GM12872 (cell line): ENCODE data around the gene KIRREL3.

Source experiments
- CTCF ChIP-seq: IDR thresholded peaks from 3 replicates; pipeline ENCODE4 v1.5.1; 2011; ENCODE audit warnings: low read depth, mild to moderate bottlenecking, low read length, moderate library complexity; ENCODE audit not compliant: insufficient read depth

KIRREL3 gene

DNA sequence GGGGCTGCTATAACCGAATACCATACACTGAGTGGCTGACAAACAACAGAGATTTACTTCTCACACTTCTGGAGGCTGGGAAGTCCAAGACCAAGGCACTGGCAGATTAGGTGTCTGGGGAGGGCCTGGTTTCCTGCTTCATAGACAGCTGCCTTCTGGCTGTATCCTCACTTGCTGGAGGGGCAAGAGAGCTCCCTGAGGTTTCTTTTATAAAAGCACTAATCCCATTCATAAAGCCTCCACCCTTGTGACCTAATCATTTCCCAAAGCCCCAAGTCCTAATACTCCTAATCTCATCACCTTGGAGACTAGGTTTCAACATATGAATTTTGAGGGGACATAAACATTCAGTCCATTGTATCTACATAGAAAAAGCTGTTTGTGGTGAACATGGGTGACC, 131.8 kb downstream of the KIRREL3 start:
- no peak for TF ChIP-seq CTCF

DNA sequence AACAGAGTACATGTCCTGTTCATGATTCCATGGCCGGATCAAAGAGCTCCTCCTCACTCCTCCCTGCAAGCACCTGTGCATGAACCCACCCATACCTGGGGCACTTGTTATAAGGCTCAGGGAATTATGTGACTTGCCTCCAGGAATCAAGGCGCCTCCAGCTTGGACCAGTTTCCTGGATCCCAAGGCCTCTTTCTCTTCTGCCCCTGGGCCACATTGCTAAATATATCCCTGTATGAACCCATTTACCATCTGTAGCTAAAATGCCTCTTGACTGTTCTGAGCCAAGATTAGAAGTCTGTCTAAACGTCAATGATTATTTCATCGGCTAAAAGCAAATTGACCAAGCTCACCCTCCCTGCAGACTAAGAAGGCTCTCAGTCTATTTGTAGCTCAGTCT, 135.6 kb downstream of the KIRREL3 start:
- no peak for TF ChIP-seq CTCF

DNA sequence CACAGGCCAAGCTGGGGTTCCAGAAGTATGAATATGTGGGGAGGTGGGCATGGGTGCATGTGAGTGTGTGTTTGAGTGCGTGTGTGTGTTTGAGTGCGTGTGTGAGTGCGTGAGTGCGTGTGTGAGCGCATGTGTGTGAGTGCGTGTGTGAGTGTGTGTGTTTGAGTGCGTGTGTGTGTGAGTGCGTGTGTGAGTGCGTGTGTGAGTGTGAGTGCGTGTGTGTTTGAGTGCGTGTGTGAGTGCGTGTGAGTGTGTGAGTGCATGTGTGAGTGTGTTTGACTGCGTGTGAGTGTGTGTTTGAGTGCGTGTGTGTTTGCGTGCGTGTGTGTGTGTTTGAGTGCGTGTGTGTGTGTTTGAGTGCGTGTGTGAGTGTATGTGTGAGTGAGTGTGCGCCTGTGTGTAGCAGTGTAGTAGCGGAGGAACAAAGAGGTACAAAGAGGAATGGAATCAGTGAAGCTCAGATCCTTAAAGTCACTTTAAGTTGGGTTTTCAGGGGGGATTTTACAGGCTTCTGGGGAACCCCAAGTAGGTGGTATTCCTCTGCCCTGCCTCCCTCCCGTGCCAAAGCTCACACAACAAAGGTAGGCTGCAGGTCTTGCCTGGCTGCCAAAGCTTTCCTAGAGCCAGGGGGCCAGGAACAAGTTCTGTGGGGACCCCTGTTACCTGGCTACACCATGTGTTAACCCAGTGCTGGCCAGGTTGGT, 137.1 kb downstream of the KIRREL3 start:
- no peak for TF ChIP-seq CTCF

GRCh38 chr11:126862664-126863243, 137.8 kb downstream of the KIRREL3 start:
- TF ChIP-seq CTCF: peak; percentile 50

DNA sequence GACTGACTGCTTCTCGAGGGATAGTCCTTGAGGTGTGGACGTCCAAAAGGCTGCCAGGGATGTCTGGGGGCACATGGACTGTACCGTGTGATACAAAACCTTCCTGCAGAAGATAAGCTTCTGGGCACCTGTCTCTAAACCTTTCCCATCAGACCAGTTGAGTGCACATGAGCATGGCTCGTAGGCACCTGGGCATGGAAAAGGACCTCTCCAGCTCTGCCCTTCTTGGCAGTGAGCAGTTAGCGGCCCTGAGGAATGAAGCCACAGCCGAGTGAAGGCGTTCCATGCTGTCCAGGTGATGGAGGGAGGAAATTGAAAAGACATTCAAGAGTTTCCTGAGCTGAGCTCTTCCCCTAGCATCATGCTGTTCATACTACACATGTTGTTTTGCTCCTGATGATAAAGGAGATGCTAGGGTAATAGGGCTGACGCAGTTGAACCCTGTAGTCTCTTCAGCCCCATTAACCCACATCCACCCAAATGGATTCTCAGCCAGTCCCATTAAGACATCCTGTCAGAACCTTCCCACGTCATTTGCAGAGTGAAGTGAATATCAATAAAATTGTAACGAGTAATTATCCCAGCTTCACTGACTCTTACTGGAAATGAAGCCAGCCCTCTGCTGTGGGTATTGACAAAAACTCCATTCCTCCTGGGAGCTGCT, 138.6 kb downstream of the KIRREL3 start:
- TF ChIP-seq CTCF: no peak

DNA sequence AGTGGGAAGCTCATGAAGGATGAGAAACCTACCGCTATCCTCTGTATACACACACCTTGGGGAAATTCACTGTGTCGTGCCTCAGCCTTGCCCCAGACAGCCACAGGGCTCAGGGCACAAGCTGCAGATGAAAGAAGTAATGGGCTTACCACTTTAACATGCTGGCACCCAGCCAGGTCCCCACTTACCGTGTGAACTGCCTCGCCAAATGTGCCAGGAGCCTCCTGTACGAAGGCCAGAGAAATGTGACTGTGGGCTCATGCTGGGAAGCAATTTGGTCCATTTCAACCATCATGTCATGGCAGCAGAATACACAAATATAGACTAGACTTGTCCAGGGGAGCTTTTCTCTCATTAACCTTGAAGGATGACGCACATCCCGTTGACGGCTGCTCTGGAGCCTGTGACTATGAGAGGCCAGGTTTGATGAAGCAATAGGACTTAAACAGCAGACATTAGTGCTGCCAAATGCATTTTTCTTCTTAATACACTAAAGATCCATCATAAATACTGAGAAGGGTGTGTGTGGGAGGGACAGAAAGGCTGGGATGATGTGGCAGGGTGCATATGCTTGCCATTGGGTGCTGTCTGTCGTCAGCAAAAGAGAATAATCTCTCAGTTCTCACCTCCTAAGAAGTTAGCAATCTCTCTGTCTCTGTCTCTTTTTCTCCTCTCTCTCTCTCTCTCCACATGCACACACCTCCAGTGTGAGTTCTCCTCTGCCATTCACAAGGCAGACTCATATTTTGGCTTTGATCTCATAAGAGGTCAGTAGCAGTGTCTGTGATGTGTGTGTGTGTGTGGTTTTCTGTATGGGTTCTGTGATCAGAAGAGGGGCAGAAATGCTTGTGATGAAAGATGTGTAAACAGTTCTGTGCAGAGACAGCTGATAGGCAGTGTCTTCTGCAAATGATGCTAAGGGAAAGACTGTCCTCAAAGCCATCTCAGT, 142.4 kb downstream of the KIRREL3 start:
- no peak for TF ChIP-seq CTCF

GRCh38 chr11:126855536-126855935, 145.0 kb downstream of the KIRREL3 start:
- TF ChIP-seq CTCF: no peak
